ENCODE data around the gene EPHB1.

The EPHB1 gene

GRCh38 chr3:134910026-134910425, 115.0 kb downstream of the EPHB1 start:
- no peak overlapping the region for H2BK12ac ChIP-seq (ENCODE audit: low read length in 2 of 2)
- no peak overlapping the region for H3K27ac ChIP-seq (ENCODE audit: low read length, poor library complexity, severe bottlenecking)
- no peaks in the 10 kb centered on the region for H3K27me3 ChIP-seq (ENCODE audit: control insufficient read depth in 1 of 2, insufficient read depth in 1 of 2, low read length in 2 of 2)
- no peak overlapping the region for H3K4me3 ChIP-seq (ENCODE audit: insufficient read depth in 1 of 2, low read depth in 1 of 2, low read length in 2 of 2)
- no peak overlapping the region for H3K23ac ChIP-seq (ENCODE audit: low read length in 2 of 2)
- no peak overlapping the region for H2BK120ac ChIP-seq (ENCODE audit: low read depth, low read length)
- peaks cover 1% of the 10 kb centered on the region for H3K79me1 ChIP-seq (replicated peaks; ENCODE audit: low read length, poor library complexity, severe bottlenecking)
- no peak overlapping the region for H2AFZ ChIP-seq (ENCODE audit: low read depth, low read length)
- no peak overlapping the region for H3K4me2 ChIP-seq (ENCODE audit: low read length, poor library complexity, severe bottlenecking)
- H3K36me3 ChIP-seq (ENCODE audit: control insufficient read depth in 1 of 2, insufficient read depth in 2 of 2, low read depth in 1 of 2, low read length in 2 of 2) = no peaks in the 10 kb centered on the region
- no peak overlapping the region for H3K4ac ChIP-seq (ENCODE audit: low read depth in 1 of 2, low read length in 2 of 2)
- H3K9ac ChIP-seq (ENCODE audit: low read length) = no peak overlapping the region
- no peak overlapping the region for H4K8ac ChIP-seq (ENCODE audit: low read length)
- H3K18ac ChIP-seq (ENCODE audit: low read depth in 1 of 2, low read length in 2 of 2) = no peak overlapping the region
- H4K91ac ChIP-seq (ENCODE audit: low read length) = no peak overlapping the region
- no peak overlapping the region for H3K14ac ChIP-seq (ENCODE audit: low read length in 2 of 2)
- no peak overlapping the region for H2BK5ac ChIP-seq (ENCODE audit: low read depth, low read length, poor library complexity, severe bottlenecking)
- DNase-seq = no peak
- no peak overlapping the region for H2BK15ac ChIP-seq (ENCODE audit: low read depth, poor library complexity, severe bottlenecking)
- H3K9me3 ChIP-seq (ENCODE audit: control insufficient read depth, low read length) = no peaks in the 10 kb centered on the region
- peaks cover 4% of the 10 kb centered on the region for H3K4me1 ChIP-seq (ENCODE audit: control insufficient read depth, insufficient read depth, low read depth, low read length)
- 72% methylated on average over 2 of the region's 2 CpGs for WGBS
- no peak overlapping the region for H2AK5ac ChIP-seq (ENCODE audit: low read length, severe bottlenecking)

GRCh38 chr3:134911586-134912548, 116.8 kb downstream of the EPHB1 start:
- H3K4ac ChIP-seq (ENCODE audit: low read depth in 1 of 2, low read length in 2 of 2) = no peak overlapping the region

GRCh38 chr3:134916276-134916961, 121.4 kb downstream of the EPHB1 start:
- Histone ChIP-seq H3K9me3 (ENCODE audit: control insufficient read depth, low read length) (no peaks in the 10 kb centered on the region), H3K4me3 (ENCODE audit: insufficient read depth in 1 of 2, low read depth in 1 of 2, low read length in 2 of 2) (no peak overlapping the region), H4K8ac (ENCODE audit: low read length) (no peak overlapping the region), H3K23ac (ENCODE audit: low read length in 2 of 2) (no peak overlapping the region), H3K36me3 (ENCODE audit: control insufficient read depth in 1 of 2, insufficient read depth in 2 of 2, low read depth in 1 of 2, low read length in 2 of 2) (no peaks in the 10 kb centered on the region), H3K79me1 (replicated peaks; ENCODE audit: low read length, poor library complexity, severe bottlenecking) (peaks cover 5% of the 10 kb centered on the region), H3K9ac (ENCODE audit: low read length) (no peak overlapping the region), H4K91ac (ENCODE audit: low read length) (no peak overlapping the region), H3K14ac (ENCODE audit: low read length in 2 of 2) (no peak overlapping the region), H3K27ac (ENCODE audit: low read length, poor library complexity, severe bottlenecking) (no peak overlapping the region), H3K4me2 (ENCODE audit: low read length, poor library complexity, severe bottlenecking) (no peak overlapping the region), H2BK15ac (ENCODE audit: low read depth, poor library complexity, severe bottlenecking) (no peak overlapping the region), H2AK5ac (ENCODE audit: low read length, severe bottlenecking) (no peak overlapping the region), H2BK5ac (ENCODE audit: low read depth, low read length, poor library complexity, severe bottlenecking) (no peak overlapping the region), H3K4me1 (ENCODE audit: control insufficient read depth, insufficient read depth, low read depth, low read length) (no peaks in the 10 kb centered on the region), H3K4ac (ENCODE audit: low read depth in 1 of 2, low read length in 2 of 2) (no peak overlapping the region), H2BK120ac (ENCODE audit: low read depth, low read length) (no peak overlapping the region), H3K27me3 (ENCODE audit: control insufficient read depth in 1 of 2, insufficient read depth in 1 of 2, low read length in 2 of 2) (no peaks in the 10 kb centered on the region), H2BK12ac (ENCODE audit: low read length in 2 of 2) (no peak overlapping the region), H3K18ac (ENCODE audit: low read depth in 1 of 2, low read length in 2 of 2) (no peak overlapping the region), H2AFZ (ENCODE audit: low read depth, low read length) (no peak overlapping the region)
- DNase-seq = no peak
- WGBS = 95% methylated on average over 31 of the region's 37 CpGs

More at GRCh38 chr3:134911586-134912548, 116.8 kb downstream of the EPHB1 start:
- Histone ChIP-seq H2BK15ac (ENCODE audit: low read depth, poor library complexity, severe bottlenecking) (no peak overlapping the region), H3K27ac (ENCODE audit: low read length, poor library complexity, severe bottlenecking) (no peak overlapping the region), H3K36me3 (ENCODE audit: control insufficient read depth in 1 of 2, insufficient read depth in 2 of 2, low read depth in 1 of 2, low read length in 2 of 2) (no peaks in the 10 kb centered on the region), H2AK5ac (ENCODE audit: low read length, severe bottlenecking) (no peak overlapping the region), H3K18ac (ENCODE audit: low read depth in 1 of 2, low read length in 2 of 2) (no peak overlapping the region), H3K27me3 (ENCODE audit: control insufficient read depth in 1 of 2, insufficient read depth in 1 of 2, low read length in 2 of 2) (no peaks in the 10 kb centered on the region), H3K14ac (ENCODE audit: low read length in 2 of 2) (no peak overlapping the region), H2BK12ac (ENCODE audit: low read length in 2 of 2) (no peak overlapping the region), H2BK120ac (ENCODE audit: low read depth, low read length) (no peak overlapping the region), H3K4me1 (ENCODE audit: control insufficient read depth, insufficient read depth, low read depth, low read length) (no peaks in the 10 kb centered on the region), H3K4me2 (ENCODE audit: low read length, poor library complexity, severe bottlenecking) (no peak overlapping the region), H3K9me3 (ENCODE audit: control insufficient read depth, low read length) (no peaks in the 10 kb centered on the region), H2BK5ac (ENCODE audit: low read depth, low read length, poor library complexity, severe bottlenecking) (no peak overlapping the region), H3K4me3 (ENCODE audit: insufficient read depth in 1 of 2, low read depth in 1 of 2, low read length in 2 of 2) (no peak overlapping the region), H2AFZ (ENCODE audit: low read depth, low read length) (no peak overlapping the region), H4K8ac (ENCODE audit: low read length) (no peak overlapping the region), H3K79me1 (replicated peaks; ENCODE audit: low read length, poor library complexity, severe bottlenecking) (peaks cover 1% of the 10 kb centered on the region), H4K91ac (ENCODE audit: low read length) (no peak overlapping the region), H3K9ac (ENCODE audit: low read length) (no peak overlapping the region), H3K23ac (ENCODE audit: low read length in 2 of 2) (no peak overlapping the region)
- whole genome bisulfite sequencing = 82% methylated on average over 11 of the region's 11 CpGs
- DNase-seq = no peak

GRCh38 chr3:134917631-134918030, 122.6 kb downstream of the EPHB1 start:
- Histone ChIP-seq H2BK12ac (ENCODE audit: low read length in 2 of 2) (no peak overlapping the region), H2AFZ (ENCODE audit: low read depth, low read length) (no peak overlapping the region), H3K9me3 (ENCODE audit: control insufficient read depth, low read length) (no peaks in the 10 kb centered on the region), H3K18ac (ENCODE audit: low read depth in 1 of 2, low read length in 2 of 2) (no peak overlapping the region), H3K79me1 (replicated peaks; ENCODE audit: low read length, poor library complexity, severe bottlenecking) (peaks cover 5% of the 10 kb centered on the region), H3K14ac (ENCODE audit: low read length in 2 of 2) (no peak overlapping the region), H2BK15ac (ENCODE audit: low read depth, poor library complexity, severe bottlenecking) (no peak overlapping the region), H3K27me3 (ENCODE audit: control insufficient read depth in 1 of 2, insufficient read depth in 1 of 2, low read length in 2 of 2) (no peaks in the 10 kb centered on the region), H2BK5ac (ENCODE audit: low read depth, low read length, poor library complexity, severe bottlenecking) (no peak overlapping the region), H3K4ac (ENCODE audit: low read depth in 1 of 2, low read length in 2 of 2) (no peak overlapping the region), H3K4me3 (ENCODE audit: insufficient read depth in 1 of 2, low read depth in 1 of 2, low read length in 2 of 2) (no peak overlapping the region), H4K91ac (ENCODE audit: low read length) (no peak overlapping the region), H3K9ac (ENCODE audit: low read length) (no peak overlapping the region), H3K4me1 (ENCODE audit: control insufficient read depth, insufficient read depth, low read depth, low read length) (no peaks in the 10 kb centered on the region), H2AK5ac (ENCODE audit: low read length, severe bottlenecking) (no peak overlapping the region), H3K27ac (ENCODE audit: low read length, poor library complexity, severe bottlenecking) (no peak overlapping the region), H2BK120ac (ENCODE audit: low read depth, low read length) (no peak overlapping the region), H3K23ac (ENCODE audit: low read length in 2 of 2) (no peak overlapping the region), H4K8ac (ENCODE audit: low read length) (no peak overlapping the region), H3K4me2 (ENCODE audit: low read length, poor library complexity, severe bottlenecking) (no peak overlapping the region), H3K36me3 (ENCODE audit: control insufficient read depth in 1 of 2, insufficient read depth in 2 of 2, low read depth in 1 of 2, low read length in 2 of 2) (no peaks in the 10 kb centered on the region)
- no peak for DNase-seq
